Cardiac muscle cell (in vitro differentiated cells and primary cell): ENCODE data around the gene OSGEP. TPM values are rescaled to one million over a fixed set of nuclear protein-coding genes. Genes with fewer than 3 reads are reported as not detected.

Experiments
- DNase-seq, 2 donors: peaks; one replicate each; pipeline versions ENCODE4 v3.0.0 to v3.0.0-alpha.2; 2010 to 2017; ENCODE audit warnings: low read depth in 1 of 2, low spot score in 1 of 2
- H3K27ac ChIP-seq: fragments of 200-600 bp; sonication (generic); 2 replicates; pipeline ENCODE4 v1.5.1; 2016
- H3K27me3 ChIP-seq: fragments of 200-600 bp; sonication (generic); 2 replicates; pipeline ENCODE4 v1.6.0; 2016; ENCODE audit warnings: control low read depth
- H3K36me3 ChIP-seq: fragments of 200-600 bp; sonication (generic); 2 replicates; pipeline ENCODE4 v1.5.1; 2016; ENCODE audit warnings: control low read depth
- H3K4me1 ChIP-seq: fragments of 200-600 bp; sonication (generic); 2 replicates; pipeline ENCODE4 v1.8.1; 2017; ENCODE audit warnings: low read depth, mild to moderate bottlenecking, mixed run types
- H3K4me3 ChIP-seq: fragments of 200-600 bp; sonication (generic); 2 replicates; pipeline ENCODE4 v1.5.1; 2016; ENCODE audit warnings: mild to moderate bottlenecking
- H3K9me3 ChIP-seq: fragments of 200-600 bp; sonication (generic); 2 replicates; pipeline ENCODE4 v1.5.1; 2017; ENCODE audit warnings: low read depth, mild to moderate bottlenecking, control low read depth
- CTCF ChIP-seq: IDR thresholded peaks from 2 replicates; pipeline ENCODE4 v1.5.1; 2012; ENCODE audit warnings: low read depth, mild to moderate bottlenecking, low read length
- polyA plus RNA-seq: library from polyadenylated mRNA; unstranded; fragments of >200 nt; fragmentation: Nextera tagmentation; extraction: Ambion mirVana; gene quantifications from 2 replicates; pipeline ENCODE4 v1.2.1, GENCODE V29; 2016
- total RNA-seq: library from RNA; depleted of rRNA; stranded (reverse); fragments of >200 nt; gene quantifications from 2 replicates; pipeline ENCODE4 v1.2.3, GENCODE V29; 2016

The OSGEP gene
- total and polyA plus RNA-seq, 2 experiments from 2014 or later, result 47.9 to 51.7 TPM

GRCh38 chr14:20478894-20479293 lies 24.3 kb upstream of the OSGEP start:
- H3K4me1 ChIP-seq, result peaks cover 9% of the 10 kb centered on the region
- H3K9me3 ChIP-seq, result no peaks in the 10 kb centered on the region
- H3K36me3 ChIP-seq, result peaks cover 28% of the 10 kb centered on the region
- no peak for DNase-seq
- TF ChIP-seq CTCF, result no peak
- H3K27ac ChIP-seq, result no peak overlapping the region
- no peaks in the 10 kb centered on the region for H3K27me3 ChIP-seq
- H3K4me3 ChIP-seq, result no peak overlapping the region

DNA sequence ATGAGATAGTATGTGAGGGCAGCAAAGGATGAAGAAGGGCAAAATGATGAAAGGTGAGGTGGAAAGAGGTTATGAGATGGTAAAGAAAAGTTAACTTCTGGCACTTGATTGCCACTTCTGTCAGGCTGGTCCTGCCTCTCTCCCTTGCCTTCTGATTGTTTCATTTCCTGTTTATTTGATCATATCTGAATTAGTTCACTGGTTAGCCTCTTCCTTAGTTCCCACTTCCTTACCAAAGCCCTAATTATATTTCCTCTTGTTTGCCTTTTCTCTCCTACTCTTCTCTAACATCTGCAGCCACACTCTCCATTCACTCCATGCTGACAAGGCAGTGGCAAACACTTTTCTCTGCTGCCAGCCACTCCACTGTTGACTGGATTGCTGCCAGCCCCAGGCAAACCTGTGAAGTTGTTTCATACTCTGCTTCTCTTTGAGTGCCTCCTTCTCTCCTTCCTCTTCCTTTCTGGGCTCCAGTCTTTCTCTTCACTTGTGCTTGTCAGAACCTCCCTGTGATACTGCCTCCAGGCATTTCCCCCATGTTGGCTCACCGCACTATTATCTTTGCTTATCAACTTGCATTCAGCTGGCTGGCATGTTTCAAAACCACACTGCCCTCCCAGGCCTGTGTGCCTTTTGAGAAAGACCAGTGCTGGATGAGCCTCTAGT lies 22.7 kb upstream of the OSGEP start:
- TF ChIP-seq CTCF, result no peak
- Histone ChIP-seq H3K4me3 (no peak overlapping the region), H3K36me3 (peaks cover 32% of the 10 kb centered on the region), H3K27ac (peak overlapping the region; percentile 80), H3K27me3 (no peaks in the 10 kb centered on the region), H3K4me1 (peaks cover 9% of the 10 kb centered on the region), H3K9me3 (no peaks in the 10 kb centered on the region)
- DNase-seq, result peak; percentile 34 to 91

DNA sequence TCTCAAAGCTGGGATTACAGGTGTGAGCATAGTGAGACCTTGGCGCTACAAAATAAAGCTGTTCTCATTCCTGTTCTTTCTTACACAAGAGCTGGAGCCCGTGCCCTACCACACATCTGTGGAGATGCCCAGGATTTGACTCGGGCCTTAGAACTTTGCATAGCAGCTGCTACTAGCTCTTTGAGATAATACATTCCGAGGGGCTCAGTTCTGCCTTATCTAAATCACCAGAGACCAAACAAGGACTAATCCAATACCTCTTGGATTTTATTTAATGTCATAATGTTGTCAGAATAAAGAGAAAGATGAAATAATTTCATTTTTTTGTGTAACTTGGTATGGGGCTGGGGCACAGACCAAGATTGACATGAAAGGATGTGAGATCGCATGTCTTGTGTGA lies 22.2 kb upstream of the OSGEP start:
- H3K9me3 ChIP-seq, result no peaks in the 10 kb centered on the region
- no peak overlapping the region for H3K4me3 ChIP-seq
- H3K27me3 ChIP-seq, result no peaks in the 10 kb centered on the region
- H3K27ac ChIP-seq, result peak overlapping the region; percentile 80
- DNase-seq, result no peak
- no peak for TF ChIP-seq CTCF
- H3K36me3 ChIP-seq, result peaks cover 32% of the 10 kb centered on the region
- H3K4me1 ChIP-seq, result peaks cover 9% of the 10 kb centered on the region

GRCh38 chr14:20472536-20473169 lies 18.0 kb upstream of the OSGEP start:
- no peak overlapping the region for H3K4me3 ChIP-seq
- no peak overlapping the region for H3K27ac ChIP-seq
- peaks cover 14% of the 10 kb centered on the region for H3K4me1 ChIP-seq
- no peaks in the 10 kb centered on the region for H3K9me3 ChIP-seq
- DNase-seq, result no peak
- H3K27me3 ChIP-seq, result no peaks in the 10 kb centered on the region
- no peak for TF ChIP-seq CTCF
- H3K36me3 ChIP-seq, result peaks cover 32% of the 10 kb centered on the region

GRCh38 chr14:20470603-20470901 lies 15.9 kb upstream of the OSGEP start:
- no peak for TF ChIP-seq CTCF
- Histone ChIP-seq H3K4me3 (peak overlapping the region; percentile 70), H3K36me3 (peaks cover 18% of the 10 kb centered on the region), H3K27ac (no peak overlapping the region), H3K27me3 (no peaks in the 10 kb centered on the region), H3K9me3 (no peaks in the 10 kb centered on the region), H3K4me1 (peaks cover 7% of the 10 kb centered on the region)
- no peak for DNase-seq
